Psoas muscle (tissue), 8 donors: Measurements from ENCODE around the gene CAMTA1. TPM values are rescaled to one million over a fixed set of nuclear protein-coding genes. Genes with fewer than 3 reads are reported as not detected.

Experiments used
- ATAC-seq, 4 donors: fragments of 200-7000 bp; cut with Tn5 transposase; one replicate each; pipeline ENCODE4 v1.9.1; 2020; ENCODE audit warnings: moderate library complexity in 3 of 4, mild to moderate bottlenecking in 2 of 4
- DNase-seq, 2 donors: peaks; one replicate each; pipeline ENCODE4 v3.0.0-alpha.2; 2020
- H3K27ac ChIP-seq: fragments of 200-600 bp; one replicate; pipeline ENCODE4 v1.8.0; 2022
- H3K27me3 ChIP-seq, 3 donors: fragments of 200-600 bp in 1 of 3; one replicate each; pipeline versions ENCODE4 v1.6.1 to v1.8.0; 2013 to 2022; ENCODE audit warnings: low read length in 2 of 3, mild to moderate bottlenecking in 2 of 3, moderate library complexity in 1 of 3; ENCODE audit not compliant: insufficient read depth in 3 of 3
- H3K36me3 ChIP-seq, 2 donors: fragments of 200-600 bp in 1 of 2; one replicate each; pipeline versions ENCODE4 v1.6.1 to v1.8.0; 2013 to 2022; ENCODE audit warnings: low read depth in 1 of 2, mild to moderate bottlenecking in 1 of 2, moderate library complexity in 1 of 2; ENCODE audit not compliant: insufficient read depth in 1 of 2
- H3K4me1 ChIP-seq: fragments of 200-600 bp; one replicate; pipeline ENCODE4 v1.8.0; 2022
- H3K4me3 ChIP-seq: fragments of 200-600 bp; one replicate; pipeline ENCODE4 v1.8.0; 2022; ENCODE audit warnings: mild to moderate bottlenecking
- H3K9me3 ChIP-seq: fragments of 200-600 bp; one replicate; pipeline ENCODE4 v1.8.0; 2022
- WGBS, 3 donors: extraction: QIAGEN DNeasy Blood & Tissue Kit; methylation state at CpG; one replicate each; pipeline versions ENCODE4 v1.1.6 to v1.1.7; 2013; 5-methylcytosine and 5-hydroxymethylcytosine counted together
- intact Hi-C, 2 donors: fragments of 100-400 bp; cut with DNase I; formaldehyde crosslinking; loops; one replicate each; pipeline versions ENCODE4 v1.11.0 to v1.14.2; 2022
- polyA plus RNA-seq, 3 donors: library from polyadenylated mRNA; stranded (reverse); fragments of 200-250 nt; gene quantifications; one replicate each; pipeline ENCODE4 v1.2.3, GENCODE V29; 2013
- total RNA-seq, 4 donors: library from RNA; stranded (reverse); fragmentation: NEBNext Ultra II Directional in 2 of 4; extraction: Animal tissue kit (Norgen Biotek cat#: 25700) in 2 of 4; gene quantifications; one replicate each; pipeline versions ENCODE4 v1.2.1 to v1.2.4, GENCODE V29; 2021 to 2023
- TF ChIP-seq, protein P1 (sequence below): fragments of 200-600 bp; IDR thresholded peaks from one replicate; pipeline ENCODE4 v1.8.0; 2022; ENCODE audit warnings: antibody characterized with exemption
- donor health status: healthy with polysubstance abuse.
- donor health status: DM: no; HTN: no; CAD: no; lungs with moderate emphysema.
- donor health status: Bipolar disorder and iron deficiency.
- donor health status: healthy.
- donor health status: DM: yes; HTN: yes; CAD: no.
- donor health status: DM: no; HTN: no; CAD: no.
- donor health status: DM: no; HTN: no; CAD: no.
- donor health status: DM: yes; HTN: yes; CAD: no.

CAMTA1 gene
- total and polyA plus RNA-seq, 7 donors = 64.6 to 206 (median 76.5) TPM

GRCh38 chr1:7582460-7582972 is 797.3 kb downstream of the CAMTA1 start:
- DNase-seq (no peak), ATAC-seq (no peak)
- H3K4me3 ChIP-seq = no peak overlapping the region
- H3K27ac ChIP-seq = no peak overlapping the region
- H3K36me3 ChIP-seq = no peaks in the 10 kb centered on the region
- no peaks in the 10 kb centered on the region for H3K4me1 ChIP-seq
- WGBS, 3 donors = 61 to 75% (median 70%) methylated on average over 4 of the region's 4 CpGs
- TF ChIP-seq, protein P1, sequence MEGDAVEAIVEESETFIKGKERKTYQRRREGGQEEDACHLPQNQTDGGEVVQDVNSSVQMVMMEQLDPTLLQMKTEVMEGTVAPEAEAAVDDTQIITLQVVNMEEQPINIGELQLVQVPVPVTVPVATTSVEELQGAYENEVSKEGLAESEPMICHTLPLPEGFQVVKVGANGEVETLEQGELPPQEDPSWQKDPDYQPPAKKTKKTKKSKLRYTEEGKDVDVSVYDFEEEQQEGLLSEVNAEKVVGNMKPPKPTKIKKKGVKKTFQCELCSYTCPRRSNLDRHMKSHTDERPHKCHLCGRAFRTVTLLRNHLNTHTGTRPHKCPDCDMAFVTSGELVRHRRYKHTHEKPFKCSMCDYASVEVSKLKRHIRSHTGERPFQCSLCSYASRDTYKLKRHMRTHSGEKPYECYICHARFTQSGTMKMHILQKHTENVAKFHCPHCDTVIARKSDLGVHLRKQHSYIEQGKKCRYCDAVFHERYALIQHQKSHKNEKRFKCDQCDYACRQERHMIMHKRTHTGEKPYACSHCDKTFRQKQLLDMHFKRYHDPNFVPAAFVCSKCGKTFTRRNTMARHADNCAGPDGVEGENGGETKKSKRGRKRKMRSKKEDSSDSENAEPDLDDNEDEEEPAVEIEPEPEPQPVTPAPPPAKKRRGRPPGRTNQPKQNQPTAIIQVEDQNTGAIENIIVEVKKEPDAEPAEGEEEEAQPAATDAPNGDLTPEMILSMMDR = no peak
- H3K9me3 ChIP-seq = no peaks in the 10 kb centered on the region
- intact Hi-C loops = no loop called here
- peaks cover 0 to 2% (median 0%) of the 10 kb centered on the region in 3 donors for H3K27me3 ChIP-seq

DNA sequence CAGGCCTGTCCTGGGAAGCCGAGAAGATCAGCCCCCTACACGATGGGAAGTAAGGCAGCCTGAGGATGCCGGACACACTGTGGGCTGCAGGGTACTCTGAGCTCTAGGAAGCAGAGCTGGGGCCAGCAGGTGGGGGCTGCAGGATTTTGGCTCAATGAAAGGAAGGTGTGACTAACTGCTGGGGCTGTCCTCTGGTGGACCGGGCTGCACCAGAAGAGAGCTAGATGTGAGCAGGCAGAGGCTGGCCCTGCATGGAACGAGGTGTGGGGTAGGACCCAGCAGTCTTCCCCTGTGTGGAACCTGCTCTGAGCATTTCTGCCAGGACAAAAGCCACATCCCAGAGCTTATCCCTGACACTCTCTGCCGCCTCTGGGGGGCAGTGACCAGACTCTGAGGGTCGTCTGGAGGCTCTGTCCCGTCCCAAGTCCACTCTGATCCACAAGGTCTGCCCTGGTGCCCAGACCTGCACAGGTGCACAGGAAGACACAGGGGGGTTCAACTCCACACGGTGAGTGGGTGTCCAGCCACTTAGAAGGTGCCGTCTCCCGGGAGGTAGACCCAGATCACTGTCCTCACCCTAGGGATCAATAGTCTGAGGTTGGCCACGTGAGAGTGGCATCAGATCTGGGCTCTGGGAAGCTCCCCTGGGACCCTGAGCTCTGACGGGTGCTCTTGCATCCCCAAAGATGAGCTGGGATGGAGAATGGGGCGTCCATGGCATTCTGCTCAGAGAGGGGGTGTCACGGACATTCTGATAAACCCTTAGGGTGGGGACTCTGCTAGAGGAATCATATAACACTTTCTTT is 798.2 kb downstream of the CAMTA1 start:
- Histone ChIP-seq H3K4me3 (no peak overlapping the region), H3K9me3 (no peaks in the 10 kb centered on the region), H3K27ac (no peak overlapping the region), H3K36me3 (no peaks in the 10 kb centered on the region), H3K4me1 (no peaks in the 10 kb centered on the region), H3K27me3 (peaks cover 0 to 2% (median 0%) of the 10 kb centered on the region in 3 donors)
- intact Hi-C loops = no loop called here
- TF ChIP-seq, protein P1 = no peak
- no peak for DNase-seq
- ATAC-seq = no peak
- 61 to 68% (median 64%) methylated on average over 15 of the region's 15 CpGs for WGBS, 3 donors

DNA sequence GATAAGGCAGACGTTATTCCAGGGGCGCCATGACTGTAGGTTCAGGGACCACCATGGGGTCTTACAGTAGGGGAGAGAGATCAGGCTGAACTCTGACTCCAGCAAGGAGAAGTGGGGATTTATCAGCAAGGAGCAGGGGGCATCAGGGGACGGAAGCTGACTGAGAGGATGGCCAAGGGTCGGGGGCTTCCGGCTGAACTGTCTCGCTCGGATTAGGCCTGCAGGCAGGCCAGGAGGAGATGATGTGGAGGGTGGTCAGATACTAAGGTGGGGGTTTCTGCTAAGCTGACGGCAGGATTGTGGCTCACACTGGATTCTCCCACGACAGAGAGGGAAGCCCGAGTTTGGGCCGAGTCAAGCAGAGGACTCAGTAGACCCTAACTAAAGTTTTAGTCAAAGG is 798.9 kb downstream of the CAMTA1 start:
- H3K27ac ChIP-seq = no peak overlapping the region
- H3K4me3 ChIP-seq = no peak overlapping the region
- H3K27me3 ChIP-seq = peaks cover 0 to 2% (median 0%) of the 10 kb centered on the region in 3 donors
- no peaks in the 10 kb centered on the region for H3K4me1 ChIP-seq
- WGBS, 3 donors = 88 to 94% (median 91%) methylated on average over 11 of the region's 11 CpGs
- no peak for ATAC-seq
- DNase-seq = no peak
- no peaks in the 10 kb centered on the region for H3K36me3 ChIP-seq
- intact Hi-C loops = no loop called here
- TF ChIP-seq, protein P1 = no peak
- H3K9me3 ChIP-seq = no peaks in the 10 kb centered on the region

GRCh38 chr1:7584643-7585042 is 799.4 kb downstream of the CAMTA1 start:
- Histone ChIP-seq H3K4me3 (no peak overlapping the region), H3K27ac (no peak overlapping the region), H3K27me3 (peaks cover 0 to 2% (median 0%) of the 10 kb centered on the region in 3 donors), H3K9me3 (no peaks in the 10 kb centered on the region), H3K4me1 (no peaks in the 10 kb centered on the region), H3K36me3 (no peaks in the 10 kb centered on the region)
- intact Hi-C loops = no loop called here
- ATAC-seq (no peak), DNase-seq (no peak)
- WGBS, 3 donors = 75 to 94% (median 79%) methylated on average over 12 of the region's 12 CpGs
- TF ChIP-seq, protein P1 = no peak
